GM12878 (cell line): ENCODE measurements around the gene SUGP2. TPM values are rescaled to one million over a fixed set of nuclear protein-coding genes. Genes with fewer than 3 reads are reported as not detected.

Experiments
- ATAC-seq: fragments of 200-7000 bp; cut with Tn5 transposase; 3 replicates; pipeline ENCODE4 v1.9.1; 2020; ENCODE audit warnings: mild to moderate bottlenecking, moderate library complexity
- BruUV-seq: library from RNA; stranded (reverse); fragments of 400-500 nt; replicated peaks from 2 replicates; lab custom pipeline; 2021; lab: Mats Ljungman, UMichigan
- CTCF ChIA-PET: fragments of 300-600 bp; sonication (Branson Sonifier 250); formaldehyde crosslinking; extraction: SDS; loops from one replicate; lab custom pipeline; 2021; ENCODE audit warnings: inconsistent platforms; lab: Yijun Ruan, JAX
- POLR2A ChIA-PET: fragments of 350-600 bp; formaldehyde crosslinking; extraction: SDS; loops from one replicate; lab custom pipeline; 2021; ENCODE audit warnings: inconsistent platforms; lab: Charles Lee
- RAD21 ChIA-PET: fragments of 300-600 bp; sonication (Branson Sonifier 250); formaldehyde crosslinking; loops from one replicate; lab custom pipeline; 2023; ENCODE audit warnings: antibody characterized with exemption; ENCODE audit not compliant: unreplicated experiment; lab: Charles Lee
- SMC1A ChIA-PET: fragments of 300-600 bp; sonication (Branson Sonifier 250); formaldehyde crosslinking; loops from one replicate; lab custom pipeline; 2023; ENCODE audit not compliant: unreplicated experiment, uncharacterized antibody; lab: Charles Lee
- DNase-seq: peaks from one replicate; pipeline ENCODE4 v3.0.0-alpha.2; 2011; ENCODE audit warnings: low read depth, low spot score
- FAIRE-seq: peaks from 3 replicates; lab custom pipeline; 2011; peaks lifted over from hg19 to GRCh38; lab: Jason Lieb, UNC
- H2AFZ ChIP-seq: 2 replicates; pipeline ENCODE4 v1.6.0; 2011; ENCODE audit warnings: low read depth, low read length, control low read depth; ENCODE audit not compliant: control insufficient read depth
- H3K27ac ChIP-seq: 2 replicates; pipeline ENCODE4 v1.5.1; 2011; ENCODE audit warnings: control low read depth; ENCODE audit not compliant: control insufficient read depth, insufficient read depth
- H3K27me3 ChIP-seq, 2 experiments: replicated peaks in 1 of 2; 2 replicates each; pipeline versions ENCODE4 v1.6.0 to v1.6.1; 2011; ENCODE audit warnings: low read length in 1 of 2; ENCODE audit not compliant: control insufficient read depth in 2 of 2, insufficient read depth in 2 of 2
- H3K36me3 ChIP-seq, 2 experiments: 2 replicates each; pipeline ENCODE4 v1.5.1; 2011; ENCODE audit warnings: low read length in 1 of 2; ENCODE audit not compliant: control insufficient read depth in 2 of 2, insufficient read depth in 2 of 2
- H3K4me1 ChIP-seq: 2 replicates; pipeline ENCODE4 v1.6.1; 2011; ENCODE audit warnings: mild to moderate bottlenecking, low read length, moderate library complexity, mixed read lengths; ENCODE audit not compliant: control insufficient read depth, insufficient read depth
- H3K4me2 ChIP-seq: 2 replicates; pipeline ENCODE4 v1.6.0; 2011; ENCODE audit warnings: control low read depth; ENCODE audit not compliant: control insufficient read depth, insufficient read depth
- H3K4me3 ChIP-seq: fragments of 200-600 bp; sonication (generic); 2 replicates; pipeline ENCODE4 v1.5.1; 2016
- H3K79me2 ChIP-seq: 2 replicates; pipeline ENCODE4 v1.6.0; 2011; ENCODE audit warnings: low read length; ENCODE audit not compliant: control insufficient read depth, insufficient read depth
- H3K9ac ChIP-seq: 2 replicates; pipeline ENCODE4 v1.8.0; 2011; ENCODE audit warnings: low read length, control low read depth, mixed read lengths; ENCODE audit not compliant: control insufficient read depth, insufficient read depth
- H3K9me3 ChIP-seq: replicated peaks from 3 replicates; pipeline ENCODE4 v1.5.1; 2011; ENCODE audit warnings: mild to moderate bottlenecking, low read length; ENCODE audit not compliant: control insufficient read depth, insufficient read depth
- H4K20me1 ChIP-seq: 2 replicates; pipeline ENCODE4 v1.6.0; 2011; ENCODE audit not compliant: control insufficient read depth, insufficient read depth
- CREM ChIP-seq: IDR thresholded peaks from 2 replicates; pipeline ENCODE4 v1.6.1; 2014; ENCODE audit warnings: antibody characterized with exemption, low read depth
- CUX1 ChIP-seq: IDR thresholded peaks from 2 replicates; pipeline ENCODE4 v1.6.1; 2012; ENCODE audit warnings: improper control_type of control experiment, low read depth, low read length; ENCODE audit not compliant: insufficient replicate concordance
- FOXK2 ChIP-seq: fragments of 450-650 bp; IDR thresholded peaks from 2 replicates; pipeline ENCODE4 v1.6.1; 2017; ENCODE audit warnings: mild to moderate bottlenecking, moderate library complexity
- HCFC1 ChIP-seq: fragments of 150-350 bp; IDR thresholded peaks from 2 replicates; pipeline ENCODE4 v1.6.1; 2014; ENCODE audit warnings: low read length
- IKZF2 ChIP-seq, 2 experiments: fragments of 450-650 bp; IDR thresholded peaks; 2 replicates each; pipeline ENCODE4 v1.6.1; 2017; ENCODE audit warnings: mild to moderate bottlenecking in 2 of 2, moderate library complexity in 2 of 2
- NFIC ChIP-seq: IDR thresholded peaks from 2 replicates; pipeline ENCODE4 v1.6.1; 2012; ENCODE audit warnings: low read depth, mild to moderate bottlenecking, inconsistent platforms, low read length, moderate library complexity
- NR2C1 ChIP-seq: fragments of 450-650 bp; IDR thresholded peaks from 2 replicates; pipeline ENCODE4 v1.6.1; 2017; ENCODE audit warnings: antibody characterized with exemption, mild to moderate bottlenecking, moderate library complexity
- PKNOX1 ChIP-seq: fragments of 450-650 bp; IDR thresholded peaks from 2 replicates; pipeline ENCODE4 v1.6.1; 2016; ENCODE audit warnings: mild to moderate bottlenecking
- RFX5 ChIP-seq: IDR thresholded peaks from 2 replicates; pipeline ENCODE4 v1.6.1; 2011; ENCODE audit warnings: low read depth, low read length, improper control_type of control experiment
- SMAD5 ChIP-seq: IDR thresholded peaks from 2 replicates; pipeline ENCODE4 v1.6.1; 2016; ENCODE audit warnings: antibody characterized with exemption, low read depth
- SPI1 ChIP-seq: IDR thresholded peaks from 2 replicates; pipeline ENCODE4 v1.6.1; 2011; ENCODE audit warnings: low read depth, mild to moderate bottlenecking, low read length, moderate library complexity, borderline replicate concordance; ENCODE audit not compliant: insufficient read depth
- TBL1XR1 ChIP-seq: IDR thresholded peaks from 2 replicates; pipeline ENCODE4 v1.6.1; 2012; ENCODE audit warnings: low read depth, low read length, improper control_type of control experiment
- WRNIP1 ChIP-seq: IDR thresholded peaks from 2 replicates; pipeline ENCODE4 v1.6.1; 2011; ENCODE audit warnings: low read depth, low read length, improper control_type of control experiment, borderline replicate concordance
- ZSCAN29 ChIP-seq: fragments of 450-650 bp; IDR thresholded peaks from 2 replicates; pipeline ENCODE4 v1.6.1; 2017; ENCODE audit warnings: mild to moderate bottlenecking, moderate library complexity
- WGBS: methylation state at CpG from one replicate; pipeline ENCODE4 v1.1.6; 2016; ENCODE audit warnings: low lambda C conversion rate; ENCODE audit not compliant: insufficient replicate concordance, insufficient coverage; ENCODE audit errors: missing lambda C conversion rate; 5-methylcytosine and 5-hydroxymethylcytosine counted together
- in situ Hi-C: fragments of 300-500 bp; cut with MboI; formaldehyde crosslinking; loops from 9 replicates; pipeline ENCODE4 v1.14.3; 2018; ENCODE audit warnings: mixed read lengths
- intact Hi-C: fragments of 100-400 bp; cut with micrococcal nuclease; formaldehyde crosslinking; loops from one replicate; pipeline ENCODE4 v1.14.2; 2022; ENCODE audit not compliant: unreplicated experiment
- polyA plus RNA-seq, 11 experiments: library from polyadenylated mRNA; depleted of rRNA in 4 of 11; unstranded in 6 of 11; stranded (reverse) in 5 of 11; fragments of >200 nt; fragmentation: Nextera tagmentation in 4 of 11; fragmentation: Illumina TruSeq in 1 of 11; extraction: Ambion mirVana in 4 of 11; extraction: Trizol in 1 of 11; gene quantifications; 1 replicate in 1 of 11; 2 replicates in 10 of 11; pipeline versions ENCODE4 v1.2.1 to v1.2.3, GENCODE V29; 2011 to 2016; ENCODE audit warnings: inconsistent platforms in 2 of 11, missing spikeins in 2 of 11, low read depth in 1 of 11
- total RNA-seq, 4 experiments: library from RNA; depleted of rRNA in 3 of 4; stranded (reverse); fragments of >200 nt in 3 of 4; fragmentation: Illumina TruSeq in 1 of 4; extraction: Trizol in 1 of 4; gene quantifications; 2 replicates each; pipeline versions ENCODE4 v1.2.1 to v1.2.3, GENCODE V29; 2013 to 2021
- TF ChIP-seq, protein P1 (sequence below): fragments of 450-650 bp; IDR thresholded peaks from 2 replicates; pipeline ENCODE4 v1.6.1; 2016; ENCODE audit warnings: mild to moderate bottlenecking

SUGP2 gene
- total and polyA plus RNA-seq, 10 of the 15 experiments (the other 5 are each of a cell fraction or from before 2014, with no cell fraction given), result 15.0 to 120 (median 57.2) TPM

- BruUV-seq, result no TSS peak
- no peaks in the 10 kb centered on the region for H3K27me3 ChIP-seq
- H4K20me1 ChIP-seq, result no peaks in the 10 kb centered on the region; the same call in 1 of the 2 replicates
- FAIRE-seq (no peak), ATAC-seq (no peak), DNase-seq (no peak)
- ChIA-PET POLR2A (no interaction called here), CTCF (interaction anchor here (1.1 to 3.7 kb wide), 5 partner anchors 56 to 288 kb away, joined by 3 to 24 read pairs (median 3); no protein-coding TSS in a partner anchor), RAD21 (no interaction called here), SMC1A (interaction anchor here (0.9 kb wide), 1 partner anchor 119 kb away, joined by 3 read pairs; no protein-coding TSS in a partner anchor)
- in situ Hi-C loops (loop anchor here (5.0 kb wide), 1 partner anchor 87 kb away; no protein-coding TSS in a partner anchor), intact Hi-C loops (no loop called here)
- H3K4me3 ChIP-seq, result no peak overlapping the region
- no peak overlapping the region for H2AFZ ChIP-seq
- no peaks in the 10 kb centered on the region for H3K79me2 ChIP-seq
- H3K36me3 ChIP-seq, result peaks cover 27 to 43% of the 10 kb centered on the region in 2 experiments
- H3K4me2 ChIP-seq, result no peak overlapping the region
- WGBS, result 99% methylated on average over 13 of the region's 13 CpGs
- no peak overlapping the region for H3K9ac ChIP-seq
- H3K27ac ChIP-seq, result no peak overlapping the region
- H3K4me1 ChIP-seq, result no peaks in the 10 kb centered on the region
- H3K9me3 ChIP-seq, result no peaks in the 10 kb centered on the region
- TF ChIP-seq FOXK2 (no peak), SMAD5 (no peak), ZSCAN29 (no peak), TBL1XR1 (no peak), CREM (no peak), CUX1 (no peak), RFX5 (no peak), SPI1 (no peak), NFIC (no peak), IKZF2 (IDR thresholded peaks at IDR 0.05) (no peak), PKNOX1 (no peak), WRNIP1 (no peak), HCFC1 (no peak), NR2C1 (no peak)
- TF ChIP-seq, protein P1, sequence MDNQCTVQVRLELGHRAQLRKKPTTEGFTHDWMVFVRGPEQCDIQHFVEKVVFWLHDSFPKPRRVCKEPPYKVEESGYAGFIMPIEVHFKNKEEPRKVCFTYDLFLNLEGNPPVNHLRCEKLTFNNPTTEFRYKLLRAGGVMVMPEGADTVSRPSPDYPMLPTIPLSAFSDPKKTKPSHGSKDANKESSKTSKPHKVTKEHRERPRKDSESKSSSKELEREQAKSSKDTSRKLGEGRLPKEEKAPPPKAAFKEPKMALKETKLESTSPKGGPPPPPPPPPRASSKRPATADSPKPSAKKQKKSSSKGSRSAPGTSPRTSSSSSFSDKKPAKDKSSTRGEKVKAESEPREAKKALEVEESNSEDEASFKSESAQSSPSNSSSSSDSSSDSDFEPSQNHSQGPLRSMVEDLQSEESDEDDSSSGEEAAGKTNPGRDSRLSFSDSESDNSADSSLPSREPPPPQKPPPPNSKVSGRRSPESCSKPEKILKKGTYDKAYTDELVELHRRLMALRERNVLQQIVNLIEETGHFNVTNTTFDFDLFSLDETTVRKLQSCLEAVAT, result no peak
Observed at GRCh38 chr19:19055701-19056100, 22.4 kb upstream of the SUGP2 start.
